Measurements from ENCODE around the gene VAMP5.

- TF ChIP-seq CTCF (conservative IDR thresholded peaks at IDR 0.05; ENCODE audit: low read depth, low read length) (no peak), EZH2 (IDR thresholded peaks at IDR 0.05; ENCODE audit: low read length, unreplicated experiment) (no peak), EZH2phosphoT487 (IDR thresholded peaks at IDR 0.05; ENCODE audit: borderline replicate concordance, low read length) (no peak)
Measured at GRCh38 chr2:85547859-85548607, 36.2 kb upstream of the VAMP5 start.
